WTC11 (cell line): ENCODE measurements around the gene C16orf90. TPM values are rescaled to one million over a fixed set of nuclear protein-coding genes. Genes with fewer than 3 reads are reported as not detected.

Experiments used
- ATAC-seq: fragments of 200-7000 bp; cut with Tn5 transposase; 2 replicates; pipeline ENCODE4 v1.10.0; 2021; ENCODE audit warnings: mild to moderate bottlenecking, moderate library complexity
- CTCF ChIA-PET: fragments of 300-600 bp; sonication (Branson Sonifier 250); formaldehyde crosslinking; loops from one replicate; lab custom pipeline; 2021; ENCODE audit warnings: antibody characterized with exemption; lab: Charles Lee
- POLR2A ChIA-PET: fragments of 350-600 bp; sonication (Branson Sonifier 250); formaldehyde crosslinking; loops from one replicate; lab custom pipeline; 2021; ENCODE audit warnings: antibody characterized with exemption; lab: Charles Lee
- DNase-seq: peaks from one replicate; pipeline ENCODE4 v3.0.0; 2021; ENCODE audit warnings: low spot score
- H3K27ac Mint-ChIP-seq: 2 replicates; pipeline ENCODE4 v1.8.0; 2021; ENCODE audit warnings: mixed read lengths
- H3K27me3 Mint-ChIP-seq: 2 replicates; pipeline ENCODE4 v1.8.0; 2021; ENCODE audit warnings: low read depth, mild to moderate bottlenecking, moderate library complexity, mixed read lengths
- H3K36me3 Mint-ChIP-seq: 2 replicates; pipeline ENCODE4 v1.8.0; 2021; ENCODE audit warnings: mixed read lengths
- H3K4me1 Mint-ChIP-seq: 2 replicates; pipeline ENCODE4 v1.8.0; 2022; ENCODE audit warnings: mixed read lengths
- H3K4me3 Mint-ChIP-seq: 2 replicates; pipeline ENCODE4 v1.8.0; 2021; ENCODE audit warnings: mild to moderate bottlenecking, moderate library complexity, mixed read lengths
- H3K9me3 Mint-ChIP-seq: 2 replicates; pipeline ENCODE4 v1.8.0; 2021; ENCODE audit warnings: mixed read lengths
- NR2C2 ChIP-seq: sonication (generic); formaldehyde crosslinking; IDR thresholded peaks from 2 replicates; pipeline ENCODE4 v1.8.0; 2022; ENCODE audit warnings: mild to moderate bottlenecking, missing genetic modification reagents
- SP1 ChIP-seq: sonication (generic); formaldehyde crosslinking; conservative IDR thresholded peaks from 2 replicates; pipeline ENCODE4 v1.8.1; 2022; ENCODE audit warnings: missing genetic modification reagents
- ZNF423 ChIP-seq: fragments of 250-450 bp; sonication (Bioruptor Pico); IDR thresholded peaks from 2 replicates; pipeline ENCODE4 v2.1.2; 2022; ENCODE audit warnings: mild to moderate bottlenecking, moderate library complexity
- microRNA-seq: library from miRNA; unstranded; fragments of <30 nt; microRNA quantifications from one replicate; pipeline ENCODE4 v1.2.0, GENCODE V29; 2022; ENCODE audit warnings: borderline number of aligned reads
- total RNA-seq: library from RNA; stranded (reverse); gene quantifications from 3 replicates; pipeline ENCODE4 v1.2.3, GENCODE V29; 2021
- TF ChIP-seq, protein P1 (sequence below): fragments of 250-450 bp; sonication (Bioruptor Pico); IDR thresholded peaks from 2 replicates; pipeline ENCODE4 v1.8.0; 2021; ENCODE audit warnings: mild to moderate bottlenecking
- TF ChIP-seq, protein P2 (sequence below): sonication (generic); formaldehyde crosslinking; IDR thresholded peaks from 2 replicates; pipeline ENCODE4 v1.8.1; 2023; ENCODE audit warnings: mild to moderate bottlenecking, missing genetic modification reagents, borderline replicate concordance

C16orf90 gene
- total RNA-seq, 1 experiment from 2014 or later = not detected

DNA sequence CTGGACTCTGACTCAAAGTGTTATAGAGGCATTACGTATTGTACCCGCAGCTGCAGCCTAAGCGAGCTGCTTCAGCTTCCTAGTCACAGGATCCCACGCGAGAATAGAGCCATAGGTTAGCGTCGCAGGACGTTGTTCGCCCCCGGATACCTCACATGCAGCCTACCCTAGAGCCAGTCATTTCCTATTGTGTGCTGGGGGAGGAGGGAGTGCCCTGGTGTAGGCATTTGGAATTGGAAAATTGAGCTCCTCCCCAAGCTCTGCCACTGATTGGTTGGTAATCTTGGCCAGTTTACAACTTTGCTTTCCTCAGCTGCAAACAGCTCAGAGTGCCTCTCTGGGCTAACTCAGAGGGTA lies 51.3 kb downstream of the C16orf90 start:
- Mint-ChIP-seq H3K27ac (peak overlapping the region; percentile 89), H3K4me3 (peak overlapping the region; percentile 97), H3K36me3 (peaks cover 33% of the 10 kb centered on the region), H3K4me1 (0 out of 2 replicates have a peak, but pooled peaks cover 6% of the 10 kb centered on the region), H3K9me3 (peaks cover 20% of the 10 kb centered on the region), H3K27me3 (no peaks in the 10 kb centered on the region; the same call in 1 of the 2 replicates)
- TF ChIP-seq, protein P1, sequence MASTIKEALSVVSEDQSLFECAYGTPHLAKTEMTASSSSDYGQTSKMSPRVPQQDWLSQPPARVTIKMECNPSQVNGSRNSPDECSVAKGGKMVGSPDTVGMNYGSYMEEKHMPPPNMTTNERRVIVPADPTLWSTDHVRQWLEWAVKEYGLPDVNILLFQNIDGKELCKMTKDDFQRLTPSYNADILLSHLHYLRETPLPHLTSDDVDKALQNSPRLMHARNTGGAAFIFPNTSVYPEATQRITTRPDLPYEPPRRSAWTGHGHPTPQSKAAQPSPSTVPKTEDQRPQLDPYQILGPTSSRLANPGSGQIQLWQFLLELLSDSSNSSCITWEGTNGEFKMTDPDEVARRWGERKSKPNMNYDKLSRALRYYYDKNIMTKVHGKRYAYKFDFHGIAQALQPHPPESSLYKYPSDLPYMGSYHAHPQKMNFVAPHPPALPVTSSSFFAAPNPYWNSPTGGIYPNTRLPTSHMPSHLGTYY (CRISPR knock-in tag) = no peak
- TF ChIP-seq, protein P2, sequence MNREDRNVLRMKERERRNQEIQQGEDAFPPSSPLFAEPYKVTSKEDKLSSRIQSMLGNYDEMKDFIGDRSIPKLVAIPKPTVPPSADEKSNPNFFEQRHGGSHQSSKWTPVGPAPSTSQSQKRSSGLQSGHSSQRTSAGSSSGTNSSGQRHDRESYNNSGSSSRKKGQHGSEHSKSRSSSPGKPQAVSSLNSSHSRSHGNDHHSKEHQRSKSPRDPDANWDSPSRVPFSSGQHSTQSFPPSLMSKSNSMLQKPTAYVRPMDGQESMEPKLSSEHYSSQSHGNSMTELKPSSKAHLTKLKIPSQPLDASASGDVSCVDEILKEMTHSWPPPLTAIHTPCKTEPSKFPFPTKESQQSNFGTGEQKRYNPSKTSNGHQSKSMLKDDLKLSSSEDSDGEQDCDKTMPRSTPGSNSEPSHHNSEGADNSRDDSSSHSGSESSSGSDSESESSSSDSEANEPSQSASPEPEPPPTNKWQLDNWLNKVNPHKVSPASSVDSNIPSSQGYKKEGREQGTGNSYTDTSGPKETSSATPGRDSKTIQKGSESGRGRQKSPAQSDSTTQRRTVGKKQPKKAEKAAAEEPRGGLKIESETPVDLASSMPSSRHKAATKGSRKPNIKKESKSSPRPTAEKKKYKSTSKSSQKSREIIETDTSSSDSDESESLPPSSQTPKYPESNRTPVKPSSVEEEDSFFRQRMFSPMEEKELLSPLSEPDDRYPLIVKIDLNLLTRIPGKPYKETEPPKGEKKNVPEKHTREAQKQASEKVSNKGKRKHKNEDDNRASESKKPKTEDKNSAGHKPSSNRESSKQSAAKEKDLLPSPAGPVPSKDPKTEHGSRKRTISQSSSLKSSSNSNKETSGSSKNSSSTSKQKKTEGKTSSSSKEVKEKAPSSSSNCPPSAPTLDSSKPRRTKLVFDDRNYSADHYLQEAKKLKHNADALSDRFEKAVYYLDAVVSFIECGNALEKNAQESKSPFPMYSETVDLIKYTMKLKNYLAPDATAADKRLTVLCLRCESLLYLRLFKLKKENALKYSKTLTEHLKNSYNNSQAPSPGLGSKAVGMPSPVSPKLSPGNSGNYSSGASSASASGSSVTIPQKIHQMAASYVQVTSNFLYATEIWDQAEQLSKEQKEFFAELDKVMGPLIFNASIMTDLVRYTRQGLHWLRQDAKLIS (CRISPR knock-in tag) = no peak
- TF ChIP-seq SP1 (CRISPR knock-in tag) (no peak), ZNF423 (CRISPR knock-in tag) (no peak), NR2C2 (CRISPR knock-in tag) (no peak)
- ChIA-PET POLR2A (interaction anchor here (1.1 to 1.6 kb wide), 3 partner anchors 15 to 109 kb away, joined by 3 to 10 read pairs (median 4); partner anchors contain the start of genes ZNF174 and ZSCAN32), CTCF (interaction anchor here (1.0 to 1.8 kb wide), 6 partner anchors 11 to 292 kb away, joined by 3 to 13 read pairs (median 4); partner anchors contain the start of genes ZNF174 and ZSCAN32)
- ATAC-seq = peak; percentile 77
- DNase-seq = no peak

Small RNA genes lying within 50 kb of the gene (microRNA-seq; reads per million reads assigned to microRNA genes)
- gene MIR6126 = not detected

Other genes starting within 250 kb of the C16orf90 start
- 0.09 to 0.21 TPM (median 0.14 TPM) in 3 replicates for gene MEFV, start 238.9 kb downstream of the C16orf90 start, total RNA-seq
- gene ZNF263, start 212.0 kb downstream of the C16orf90 start, total RNA-seq = 24.9 to 29.5 TPM (median 27.8 TPM) in 3 replicates
- 5.3 to 7.4 TPM (median 7.0 TPM) in 3 replicates for gene TIGD7, start 190.1 kb downstream of the C16orf90 start, total RNA-seq
- 21.8 to 31.5 TPM (median 23.5 TPM) in 3 replicates for gene ZNF75A, start 190.0 kb downstream of the C16orf90 start, total RNA-seq
- gene OR2C1, start 139.6 kb downstream of the C16orf90 start, total RNA-seq = not detected in 3 replicates
- 16.0 to 17.9 TPM (median 16.7 TPM) in 3 replicates for gene ZSCAN32, start 94.5 kb downstream of the C16orf90 start, total RNA-seq
- 11.3 to 13.8 TPM (median 11.7 TPM) in 3 replicates for gene ZNF174, start 94.3 kb downstream of the C16orf90 start, total RNA-seq
- 1.3 to 2.2 TPM (median 1.4 TPM) in 3 replicates for gene ZNF597, start 52.0 kb downstream of the C16orf90 start, total RNA-seq
- 44.8 to 50.3 TPM (median 46.4 TPM) in 3 replicates for gene NAA60, start 51.8 kb downstream of the C16orf90 start, total RNA-seq
- 11.1 to 13.7 TPM (median 12.6 TPM) in 3 replicates for gene CLUAP1, start 5.5 kb upstream of the C16orf90 start, total RNA-seq
- 0.23 to 0.66 TPM (median 0.26 TPM) in 3 replicates for gene NLRC3, start 81.9 kb upstream of the C16orf90 start, total RNA-seq
- 16.3 to 18.0 TPM (median 16.7 TPM) in 3 replicates for gene SLX4, start 116.1 kb upstream of the C16orf90 start, total RNA-seq
- gene DNASE1, start 159.2 kb upstream of the C16orf90 start, total RNA-seq = 13.5 to 15.7 TPM (median 13.9 TPM) in 3 replicates
- 275 to 290 TPM (median 285 TPM) in 3 replicates for gene TRAP1, start 222.0 kb upstream of the C16orf90 start, total RNA-seq